GM21786 (cell line): ENCODE results near the gene MGAT4A.

Experiments used
- ATAC-seq: cut with Tn5 transposase; IDR thresholded peaks from one replicate; pipeline ENCODE4 v1.9.1; 2021; ENCODE audit not compliant: unreplicated experiment

MGAT4A gene

GRCh38 chr2:98731041-98731893, at the start of gene MGAT4A:
TSS of gene MGAT4A (minus strand) at chr2:98731132. CDS start at chr2:98726332, 4,800 bp downstream.
- ATAC-seq: peak; percentile 66

- no peak for ATAC-seq
Measured at GRCh38 chr2:98778741-98779483, 48.0 kb upstream of the MGAT4A start.

GRCh38 chr2:98778151-98778550, 47.2 kb upstream of the MGAT4A start:
- no peak for ATAC-seq

- ATAC-seq: no peak
Measured at GRCh38 chr2:98777710-98778109, 46.8 kb upstream of the MGAT4A start.

GRCh38 chr2:98777076-98777475, 46.1 kb upstream of the MGAT4A start:
- ATAC-seq: no peak

GRCh38 chr2:98776136-98776535, 45.2 kb upstream of the MGAT4A start:
- ATAC-seq: no peak

- no peak for ATAC-seq
Measured at GRCh38 chr2:98775146-98775986, 44.4 kb upstream of the MGAT4A start.

GRCh38 chr2:98773907-98774306, 43.0 kb upstream of the MGAT4A start:
- ATAC-seq: no peak

GRCh38 chr2:98773169-98773568, 42.2 kb upstream of the MGAT4A start:
- no peak for ATAC-seq

GRCh38 chr2:98772536-98772935, 41.6 kb upstream of the MGAT4A start:
- no peak for ATAC-seq

- no peak for ATAC-seq
Measured at GRCh38 chr2:98771721-98772524, 41.0 kb upstream of the MGAT4A start.

GRCh38 chr2:98771264-98771663, 40.3 kb upstream of the MGAT4A start:
- no peak for ATAC-seq

GRCh38 chr2:98769784-98770183, 38.9 kb upstream of the MGAT4A start:
- ATAC-seq: no peak

GRCh38 chr2:98769114-98769476, 38.2 kb upstream of the MGAT4A start:
- no peak for ATAC-seq

GRCh38 chr2:98768384-98769113, 37.6 kb upstream of the MGAT4A start:
- ATAC-seq: no peak

GRCh38 chr2:98764499-98764898, 33.6 kb upstream of the MGAT4A start:
- ATAC-seq: no peak

GRCh38 chr2:98763209-98763951, 32.4 kb upstream of the MGAT4A start:
- ATAC-seq: no peak

- ATAC-seq: no peak
Measured at GRCh38 chr2:98761909-98762308, 31.0 kb upstream of the MGAT4A start.

GRCh38 chr2:98761267-98761781, 30.4 kb upstream of the MGAT4A start:
- ATAC-seq: no peak
